Measurements from ENCODE around the gene LGALS14. TPM values are rescaled to one million over a fixed set of nuclear protein-coding genes. Genes with fewer than 3 reads are reported as not detected.
"Not testable (repeated sequence)": the region's sequence is repeated elsewhere in the genome, so short reads cannot be mapped to it uniquely, and the experiment has no call there.

The LGALS14 gene
- total RNA-seq, 1 donor from 2014 or later = not detected

DNA sequence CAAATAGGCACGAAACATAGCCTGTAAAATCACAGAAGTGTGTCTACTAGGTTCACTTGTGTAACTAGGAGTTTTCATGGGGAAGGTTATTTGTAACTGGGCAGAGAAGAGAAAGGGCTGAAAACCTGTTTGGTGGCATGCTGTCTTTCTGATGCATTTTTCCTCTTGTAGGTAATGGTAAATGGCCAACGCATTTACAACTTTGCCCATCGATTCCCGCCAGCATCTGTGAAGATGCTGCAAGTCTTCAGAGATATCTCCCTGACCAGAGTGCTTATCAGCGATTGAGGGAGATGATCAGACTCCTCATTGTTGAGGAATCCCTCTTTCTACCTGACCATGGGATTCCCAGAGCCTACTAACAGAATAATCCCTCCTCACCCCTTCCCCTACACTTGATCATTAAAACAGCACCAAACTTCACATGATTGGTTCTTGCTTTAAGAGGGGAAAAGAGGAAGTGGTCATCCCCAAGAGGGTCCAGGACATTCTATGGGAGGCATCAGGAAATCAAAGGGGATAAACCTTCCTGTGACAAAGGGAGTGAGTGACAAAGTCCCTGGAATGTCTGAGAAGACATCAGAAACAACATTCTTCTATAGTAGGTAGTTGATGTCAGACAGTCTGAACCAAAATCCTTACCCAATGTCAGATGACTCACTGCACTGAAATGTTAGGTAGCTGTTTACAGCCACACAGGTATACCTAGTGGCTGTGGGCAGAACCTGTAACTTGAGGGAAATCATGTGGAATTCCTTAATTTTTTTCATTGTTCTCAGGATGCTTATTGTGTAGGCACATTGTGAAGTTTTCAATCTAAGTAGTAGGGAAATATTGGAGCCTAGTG, 5.0 kb downstream of the LGALS14 start:
- H3K4me3 Mint-ChIP-seq (ENCODE audit: unreplicated experiment) = no peak overlapping the region
- no peak overlapping the region for H3K27ac Mint-ChIP-seq (ENCODE audit: unreplicated experiment)
- DNase-seq = no peak
- H3K27me3 Mint-ChIP-seq (ENCODE audit: unreplicated experiment) = peaks cover 3% of the 10 kb centered on the region
- no peaks in the 10 kb centered on the region for H3K4me1 Mint-ChIP-seq (ENCODE audit: low read depth, unreplicated experiment)
- H3K9me3 Mint-ChIP-seq (ENCODE audit: unreplicated experiment) = no peaks in the 10 kb centered on the region
- H3K36me3 Mint-ChIP-seq (ENCODE audit: unreplicated experiment) = no peaks in the 10 kb centered on the region
- TF ChIP-seq, protein P1, sequence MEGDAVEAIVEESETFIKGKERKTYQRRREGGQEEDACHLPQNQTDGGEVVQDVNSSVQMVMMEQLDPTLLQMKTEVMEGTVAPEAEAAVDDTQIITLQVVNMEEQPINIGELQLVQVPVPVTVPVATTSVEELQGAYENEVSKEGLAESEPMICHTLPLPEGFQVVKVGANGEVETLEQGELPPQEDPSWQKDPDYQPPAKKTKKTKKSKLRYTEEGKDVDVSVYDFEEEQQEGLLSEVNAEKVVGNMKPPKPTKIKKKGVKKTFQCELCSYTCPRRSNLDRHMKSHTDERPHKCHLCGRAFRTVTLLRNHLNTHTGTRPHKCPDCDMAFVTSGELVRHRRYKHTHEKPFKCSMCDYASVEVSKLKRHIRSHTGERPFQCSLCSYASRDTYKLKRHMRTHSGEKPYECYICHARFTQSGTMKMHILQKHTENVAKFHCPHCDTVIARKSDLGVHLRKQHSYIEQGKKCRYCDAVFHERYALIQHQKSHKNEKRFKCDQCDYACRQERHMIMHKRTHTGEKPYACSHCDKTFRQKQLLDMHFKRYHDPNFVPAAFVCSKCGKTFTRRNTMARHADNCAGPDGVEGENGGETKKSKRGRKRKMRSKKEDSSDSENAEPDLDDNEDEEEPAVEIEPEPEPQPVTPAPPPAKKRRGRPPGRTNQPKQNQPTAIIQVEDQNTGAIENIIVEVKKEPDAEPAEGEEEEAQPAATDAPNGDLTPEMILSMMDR (IDR thresholded peaks at IDR 0.05; ENCODE audit: partially characterized antibody, unreplicated experiment) = no peak

DNA sequence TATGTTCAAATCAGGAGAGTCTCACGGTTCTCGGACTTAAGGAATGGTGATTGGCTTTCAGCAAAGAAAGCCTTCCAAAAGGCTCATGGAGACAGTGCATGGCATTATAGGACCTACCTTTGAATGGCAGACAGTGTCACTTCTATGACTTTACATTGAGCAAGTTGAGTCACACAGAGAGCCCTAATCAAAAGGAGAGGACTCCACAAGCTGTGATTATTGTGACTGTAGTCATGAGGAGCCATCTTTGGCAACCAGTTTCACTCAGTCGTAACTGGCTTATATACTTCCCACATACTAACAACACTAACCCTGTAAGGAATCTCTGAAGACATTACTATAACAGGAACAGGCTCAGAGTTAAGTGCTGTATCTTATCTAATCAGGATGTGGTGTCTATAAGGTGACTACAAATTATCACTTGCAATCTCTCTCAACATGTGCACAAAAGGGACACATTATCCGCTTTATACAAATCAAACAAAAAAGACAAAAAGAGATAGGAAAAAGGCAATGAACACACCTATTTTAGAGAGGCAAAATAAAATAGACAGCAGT, 6.1 kb downstream of the LGALS14 start:
- Mint-ChIP-seq H3K27me3 (ENCODE audit: unreplicated experiment) (peaks cover 3% of the 10 kb centered on the region), H3K36me3 (ENCODE audit: unreplicated experiment) (no peaks in the 10 kb centered on the region), H3K27ac (ENCODE audit: unreplicated experiment) (no peak overlapping the region), H3K9me3 (ENCODE audit: unreplicated experiment) (no peaks in the 10 kb centered on the region), H3K4me3 (ENCODE audit: unreplicated experiment) (no peak overlapping the region), H3K4me1 (ENCODE audit: low read depth, unreplicated experiment) (no peaks in the 10 kb centered on the region)
- no peak for DNase-seq
- TF ChIP-seq, protein P1 (IDR thresholded peaks at IDR 0.05; ENCODE audit: partially characterized antibody, unreplicated experiment) = no peak

DNA sequence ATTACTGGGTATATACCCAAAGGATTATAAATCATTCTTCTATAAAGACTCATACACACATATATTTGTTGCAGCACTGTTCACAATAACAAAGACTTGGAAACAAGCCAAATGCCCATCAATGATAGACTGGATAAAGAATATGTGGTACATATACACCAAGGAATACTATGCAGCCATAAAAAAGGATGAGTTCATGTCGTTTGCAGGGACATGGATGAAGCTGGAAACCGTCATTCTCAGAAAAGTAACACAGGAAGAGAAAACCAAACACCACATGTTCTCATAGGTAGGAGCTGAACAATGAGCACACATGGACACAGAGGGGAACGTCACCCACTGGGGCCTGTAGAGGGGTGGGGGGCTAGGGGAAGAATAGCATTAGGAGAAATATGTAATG, 15.9 kb downstream of the LGALS14 start:
- H3K36me3 Mint-ChIP-seq (ENCODE audit: unreplicated experiment); H3K4me1 Mint-ChIP-seq (ENCODE audit: low read depth, unreplicated experiment); H3K27me3 Mint-ChIP-seq (ENCODE audit: unreplicated experiment); H3K27ac Mint-ChIP-seq (ENCODE audit: unreplicated experiment); H3K4me3 Mint-ChIP-seq (ENCODE audit: unreplicated experiment); DNase-seq; H3K9me3 Mint-ChIP-seq (ENCODE audit: unreplicated experiment): not testable (repeated sequence)

DNA sequence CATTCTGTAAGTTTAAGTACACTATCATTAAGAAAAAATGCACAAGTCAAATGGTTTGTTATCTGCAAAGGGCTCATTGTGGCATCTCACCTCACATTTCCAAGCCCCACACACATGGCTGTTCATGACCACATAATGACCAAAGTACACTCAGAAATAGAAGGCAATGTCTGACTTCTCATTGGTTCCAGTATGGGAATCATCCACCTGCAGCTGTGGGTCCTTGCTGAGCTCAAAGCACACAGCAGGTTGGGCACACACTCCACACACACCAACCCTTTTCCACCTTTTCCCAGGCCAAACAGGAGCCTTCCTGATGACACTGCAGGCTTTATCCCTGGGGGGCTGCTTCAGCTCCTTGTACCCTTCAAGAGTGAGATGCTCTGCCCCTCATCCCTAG, 21.7 kb downstream of the LGALS14 start:
- Mint-ChIP-seq H3K9me3 (ENCODE audit: unreplicated experiment) (no peaks in the 10 kb centered on the region), H3K4me1 (ENCODE audit: low read depth, unreplicated experiment) (no peaks in the 10 kb centered on the region), H3K27me3 (ENCODE audit: unreplicated experiment) (no peaks in the 10 kb centered on the region), H3K4me3 (ENCODE audit: unreplicated experiment) (no peak overlapping the region), H3K27ac (ENCODE audit: unreplicated experiment) (no peak overlapping the region), H3K36me3 (ENCODE audit: unreplicated experiment) (no peaks in the 10 kb centered on the region)
- DNase-seq = no peak
- TF ChIP-seq, protein P1 (IDR thresholded peaks at IDR 0.05; ENCODE audit: partially characterized antibody, unreplicated experiment) = no peak

DNA sequence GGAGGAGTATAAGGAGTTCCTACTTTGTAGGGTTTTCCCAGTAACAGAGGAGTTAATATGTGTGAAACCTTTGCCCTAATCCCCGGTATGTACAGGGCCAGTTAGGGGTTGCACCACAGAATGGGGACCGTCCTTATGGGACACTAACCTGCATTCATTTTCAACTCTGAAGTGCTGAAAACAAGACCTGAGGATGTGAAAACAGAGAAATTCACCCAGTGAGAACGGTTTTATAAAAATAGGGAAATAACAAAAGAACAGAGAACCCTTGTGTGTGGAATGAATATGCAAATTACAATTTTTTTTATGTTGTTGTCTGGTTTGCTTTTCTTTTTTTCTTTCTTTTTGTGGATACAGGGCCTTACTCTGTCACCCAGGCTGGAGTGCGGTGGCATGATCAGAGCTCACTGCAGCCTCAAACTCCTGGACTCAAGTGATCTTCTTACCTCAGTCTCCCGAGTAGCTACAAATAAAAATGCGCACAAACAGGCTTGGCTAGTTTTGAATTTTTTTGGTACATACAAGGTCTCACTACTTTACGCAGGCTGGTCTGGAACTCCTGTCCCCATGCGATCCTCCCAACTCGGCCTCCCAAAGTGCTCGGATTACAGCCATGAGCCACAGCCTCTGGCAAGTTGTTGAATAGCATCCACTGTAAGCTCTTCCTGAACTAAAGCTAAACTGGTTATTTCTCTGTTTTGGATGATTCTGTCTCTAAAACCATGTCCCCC, 23.0 kb downstream of the LGALS14 start:
- H3K36me3 Mint-ChIP-seq (ENCODE audit: unreplicated experiment) = no peaks in the 10 kb centered on the region
- TF ChIP-seq, protein P1 (IDR thresholded peaks at IDR 0.05; ENCODE audit: partially characterized antibody, unreplicated experiment) = no peak
- H3K27ac Mint-ChIP-seq (ENCODE audit: unreplicated experiment) = no peak overlapping the region
- no peaks in the 10 kb centered on the region for H3K27me3 Mint-ChIP-seq (ENCODE audit: unreplicated experiment)
- H3K4me3 Mint-ChIP-seq (ENCODE audit: unreplicated experiment) = no peak overlapping the region
- DNase-seq = no peak
- no peaks in the 10 kb centered on the region for H3K4me1 Mint-ChIP-seq (ENCODE audit: low read depth, unreplicated experiment)
- H3K9me3 Mint-ChIP-seq (ENCODE audit: unreplicated experiment) = no peaks in the 10 kb centered on the region

Measured in glutamatergic neuron (in vitro differentiated cells).